Osteoblast (primary cell): ENCODE results near the gene FAM20C. TPM values are rescaled to one million over a fixed set of nuclear protein-coding genes. Genes with fewer than 3 reads are reported as not detected.

ENCODE experiments used
- DNase-seq: peaks from one replicate; pipeline ENCODE4 v3.0.0; 2011; ENCODE audit warnings: low spot score, mixed read lengths; ENCODE audit not compliant: insufficient read length; ENCODE audit errors: missing footprints
- H2AFZ ChIP-seq: 2 replicates; pipeline ENCODE4 v1.6.0; 2011; ENCODE audit warnings: mild to moderate bottlenecking, low read length
- H3K27ac ChIP-seq: 2 replicates; pipeline ENCODE4 v1.5.1; 2011; ENCODE audit warnings: mild to moderate bottlenecking, low read depth, low read length, moderate library complexity
- H3K27me3 ChIP-seq: 2 replicates; pipeline ENCODE4 v1.6.0; 2012; ENCODE audit warnings: mild to moderate bottlenecking, control low read depth, inconsistent platforms, low read length, moderate library complexity; ENCODE audit not compliant: insufficient read depth
- H3K36me3 ChIP-seq: 2 replicates; pipeline ENCODE4 v1.5.1; 2011; ENCODE audit warnings: mild to moderate bottlenecking, low read length, control low read depth, moderate library complexity; ENCODE audit not compliant: insufficient read depth
- H3K4me1 ChIP-seq: 2 replicates; pipeline ENCODE4 v1.5.1; 2011; ENCODE audit warnings: mild to moderate bottlenecking, low read length, control low read depth, moderate library complexity; ENCODE audit not compliant: insufficient read depth
- H3K4me2 ChIP-seq: 2 replicates; pipeline ENCODE4 v1.6.0; 2011; ENCODE audit warnings: mild to moderate bottlenecking, low read length; ENCODE audit not compliant: insufficient read depth
- H3K4me3 ChIP-seq: fragments of 200-600 bp; sonication (generic); 3 replicates; pipeline ENCODE4 v1.5.1; 2012; ENCODE audit warnings: mild to moderate bottlenecking, low read length, inconsistent platforms; ENCODE audit not compliant: insufficient read depth
- H3K79me2 ChIP-seq: 2 replicates; pipeline ENCODE4 v1.6.0; 2012; ENCODE audit warnings: mild to moderate bottlenecking, low read length, control low read depth, inconsistent platforms; ENCODE audit not compliant: insufficient read depth
- H3K9me3 ChIP-seq: 2 replicates; pipeline ENCODE4 v1.5.1; 2011; ENCODE audit warnings: low read depth, low read length, control low read depth
- H4K20me1 ChIP-seq: 2 replicates; pipeline ENCODE4 v1.6.0; 2012; ENCODE audit warnings: mild to moderate bottlenecking, low read length, control low read depth; ENCODE audit not compliant: insufficient read depth
- total RNA-seq: library from RNA; depleted of rRNA; stranded (reverse); fragments of >200 nt; gene quantifications from 2 replicates; pipeline ENCODE4 v1.2.3, GENCODE V29; 2012
- TF ChIP-seq, protein P1 (sequence below): IDR thresholded peaks from 2 replicates; pipeline ENCODE4 v1.5.1; 2011; ENCODE audit warnings: mild to moderate bottlenecking, low read depth, low read length, moderate library complexity; ENCODE audit errors: extremely low read depth

FAM20C gene
- total RNA-seq, 1 donor = 46.0 TPM

DNA sequence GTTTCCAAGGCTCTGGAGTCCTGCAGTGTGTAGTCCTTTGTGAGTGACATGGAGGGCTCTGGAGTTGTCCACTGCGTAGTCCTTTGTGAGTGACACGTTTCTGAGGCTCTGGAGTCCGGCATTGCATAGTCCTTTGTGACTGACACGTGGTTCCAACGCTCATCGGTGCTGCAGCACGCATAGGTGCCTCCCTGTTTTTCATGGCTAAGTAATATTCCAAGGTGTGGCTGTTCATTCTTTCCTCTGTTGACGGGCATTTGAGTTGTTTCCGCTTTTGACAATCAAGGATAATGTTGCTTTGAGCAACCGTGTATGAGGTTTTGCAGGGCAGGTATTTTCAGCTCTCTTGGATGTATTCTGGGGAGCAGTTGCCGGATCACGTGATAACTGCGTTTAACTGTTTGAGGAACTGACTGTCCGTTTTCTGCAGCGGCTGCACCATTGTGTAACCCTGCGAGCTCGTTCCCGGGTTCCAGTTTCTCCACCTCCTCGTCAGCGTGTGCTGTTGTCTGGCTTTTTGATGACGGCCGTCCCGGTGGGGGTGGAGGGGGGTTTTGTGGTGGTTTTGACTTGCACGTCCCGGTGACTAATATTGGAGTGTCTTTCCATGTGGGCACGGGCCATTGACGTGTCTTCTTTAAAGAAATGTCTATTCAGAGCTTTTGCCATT, 21.1 kb downstream of the FAM20C start:
- Histone ChIP-seq H3K79me2 (peaks cover 67% of the 10 kb centered on the region), H3K27me3 (no peaks in the 10 kb centered on the region), H2AFZ (no peak overlapping the region), H3K4me3 (no peak overlapping the region), H3K36me3 (peaks cover 63% of the 10 kb centered on the region), H3K4me1 (peaks cover 8% of the 10 kb centered on the region), H3K4me2 (no peak overlapping the region), H3K9me3 (no peaks in the 10 kb centered on the region), H3K27ac (no peak overlapping the region), H4K20me1 (peaks cover 70% of the 10 kb centered on the region)
- DNase-seq = no peak
- TF ChIP-seq, protein P1, sequence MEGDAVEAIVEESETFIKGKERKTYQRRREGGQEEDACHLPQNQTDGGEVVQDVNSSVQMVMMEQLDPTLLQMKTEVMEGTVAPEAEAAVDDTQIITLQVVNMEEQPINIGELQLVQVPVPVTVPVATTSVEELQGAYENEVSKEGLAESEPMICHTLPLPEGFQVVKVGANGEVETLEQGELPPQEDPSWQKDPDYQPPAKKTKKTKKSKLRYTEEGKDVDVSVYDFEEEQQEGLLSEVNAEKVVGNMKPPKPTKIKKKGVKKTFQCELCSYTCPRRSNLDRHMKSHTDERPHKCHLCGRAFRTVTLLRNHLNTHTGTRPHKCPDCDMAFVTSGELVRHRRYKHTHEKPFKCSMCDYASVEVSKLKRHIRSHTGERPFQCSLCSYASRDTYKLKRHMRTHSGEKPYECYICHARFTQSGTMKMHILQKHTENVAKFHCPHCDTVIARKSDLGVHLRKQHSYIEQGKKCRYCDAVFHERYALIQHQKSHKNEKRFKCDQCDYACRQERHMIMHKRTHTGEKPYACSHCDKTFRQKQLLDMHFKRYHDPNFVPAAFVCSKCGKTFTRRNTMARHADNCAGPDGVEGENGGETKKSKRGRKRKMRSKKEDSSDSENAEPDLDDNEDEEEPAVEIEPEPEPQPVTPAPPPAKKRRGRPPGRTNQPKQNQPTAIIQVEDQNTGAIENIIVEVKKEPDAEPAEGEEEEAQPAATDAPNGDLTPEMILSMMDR = no peak

DNA sequence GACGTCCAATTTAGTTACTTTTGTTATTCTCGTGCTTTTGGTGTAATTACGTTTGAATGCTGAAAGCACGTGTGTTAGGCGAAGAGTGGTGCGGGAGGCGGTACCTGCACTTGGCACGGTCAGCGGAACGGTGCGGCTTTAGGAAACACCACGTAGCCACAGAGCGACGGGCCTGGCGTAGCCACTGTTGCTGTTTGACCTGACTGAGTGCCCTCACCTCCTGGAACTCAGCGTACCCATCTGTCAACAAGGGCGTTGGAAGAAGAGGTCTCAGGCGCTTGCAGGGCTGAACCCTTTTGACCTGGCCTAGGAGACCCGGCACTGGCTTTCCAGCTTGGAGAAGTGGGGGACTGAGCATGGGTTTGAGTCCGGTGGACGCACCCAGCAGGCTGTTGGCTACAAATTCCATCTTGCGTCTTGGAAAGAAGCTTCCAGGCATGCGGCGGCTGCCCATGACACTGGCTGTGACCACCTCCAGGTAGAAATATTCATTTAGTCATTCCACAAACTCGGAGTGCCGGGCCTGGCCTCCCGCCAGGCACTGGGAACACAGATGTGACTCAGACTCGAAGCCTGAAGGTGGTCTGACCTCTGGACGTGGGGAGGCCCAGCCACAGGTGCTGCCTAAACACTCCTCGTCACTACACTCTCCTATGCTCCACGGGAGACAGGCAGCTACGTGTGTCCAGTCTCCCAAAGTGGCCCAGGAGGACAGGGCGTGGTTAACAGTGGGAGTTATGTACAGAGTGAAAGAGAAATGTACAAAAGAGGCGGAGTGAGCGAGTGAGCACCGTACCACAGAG, 22.2 kb downstream of the FAM20C start:
- Histone ChIP-seq H3K79me2 (peaks cover 58% of the 10 kb centered on the region), H3K4me3 (no peak overlapping the region), H3K4me2 (no peak overlapping the region), H3K27me3 (no peaks in the 10 kb centered on the region), H3K4me1 (peaks cover 6% of the 10 kb centered on the region), H2AFZ (no peak overlapping the region), H3K36me3 (peaks cover 56% of the 10 kb centered on the region), H3K9me3 (no peaks in the 10 kb centered on the region), H3K27ac (no peak overlapping the region), H4K20me1 (peaks cover 70% of the 10 kb centered on the region)
- TF ChIP-seq, protein P1 = no peak
- no peak for DNase-seq

DNA sequence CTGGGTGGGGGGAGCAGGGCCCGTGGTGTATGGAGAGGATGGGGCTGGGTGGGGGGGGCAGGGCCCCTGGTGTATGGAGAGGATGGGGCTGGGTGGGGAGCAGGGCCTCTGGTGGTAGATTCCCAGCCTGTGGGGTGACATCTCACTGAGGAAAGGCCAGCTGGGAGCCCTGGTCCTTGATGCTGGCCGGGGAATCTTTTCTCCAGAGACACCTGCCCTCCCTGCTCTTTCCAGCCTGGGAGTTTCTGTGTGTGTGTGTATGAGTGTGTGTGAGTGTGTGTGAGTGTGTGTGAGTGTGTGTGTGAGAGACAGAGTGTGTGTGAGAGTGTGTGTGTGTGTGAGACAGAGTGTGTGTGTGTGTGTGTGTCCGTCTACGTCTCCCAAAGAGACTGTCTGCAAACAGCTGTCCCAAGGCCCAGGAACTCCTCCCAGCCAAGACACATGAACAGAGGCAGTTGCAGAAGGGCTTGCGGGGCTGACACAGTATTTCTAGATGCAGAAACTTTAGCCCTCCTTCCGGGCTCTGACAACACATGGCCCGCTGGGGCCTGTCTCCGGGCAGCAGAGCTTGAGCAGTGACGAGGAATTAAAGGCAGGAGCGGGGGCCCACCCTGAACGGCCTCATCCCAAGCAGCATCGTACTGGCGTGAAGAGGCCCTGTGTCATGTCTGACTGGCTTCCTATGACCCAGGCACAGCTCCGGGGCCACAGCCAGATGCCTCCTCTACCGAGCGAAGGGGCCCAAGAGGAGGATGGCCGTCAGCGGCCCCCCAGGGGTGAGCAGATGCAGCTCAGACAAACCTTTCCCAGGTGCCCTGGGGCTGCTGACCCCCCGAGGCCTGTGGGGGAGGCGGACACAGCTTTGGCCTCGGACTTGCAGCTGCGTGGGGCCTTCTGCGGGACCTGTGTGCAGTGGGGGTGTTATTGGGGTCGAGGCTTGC, 24.3 kb downstream of the FAM20C start:
- Histone ChIP-seq H3K27ac (no peak overlapping the region), H3K27me3 (no peaks in the 10 kb centered on the region), H3K79me2 (peaks cover 56% of the 10 kb centered on the region), H3K36me3 (peaks cover 43% of the 10 kb centered on the region), H3K4me3 (no peak overlapping the region), H2AFZ (no peak overlapping the region), H3K9me3 (no peaks in the 10 kb centered on the region), H3K4me2 (no peak overlapping the region), H3K4me1 (peaks cover 6% of the 10 kb centered on the region), H4K20me1 (peaks cover 70% of the 10 kb centered on the region)
- TF ChIP-seq, protein P1 = no peak
- DNase-seq = no peak
